K562 (cell line): ENCODE measurements around the gene TAAR8. TPM values are rescaled to one million over a fixed set of nuclear protein-coding genes. Genes with fewer than 3 reads are reported as not detected.

Experiments
- ATF6 ChIP-seq: sonication (generic); formaldehyde crosslinking; IDR thresholded peaks from 2 replicates; pipeline ENCODE4 v1.4.0; 2020; ENCODE audit warnings: mild to moderate bottlenecking, missing genetic modification reagents
- BACH1 ChIP-seq: fragments of 200-800 bp; sonication (Bioruptor generic); IDR thresholded peaks from 2 replicates; pipeline ENCODE4 v1.6.1; 2016; ENCODE audit warnings: missing genetic modification characterization, missing compliant biosample characterization
- BRD9 ChIP-seq: fragments of 450-650 bp; IDR thresholded peaks from 2 replicates; pipeline ENCODE4 v1.6.1; 2018; ENCODE audit warnings: low read depth; ENCODE audit not compliant: partially characterized antibody
- CBX8 ChIP-seq: fragments of 200-600 bp; sonication (generic); IDR thresholded peaks from 2 replicates; pipeline ENCODE4 v1.6.1; 2012; ENCODE audit warnings: borderline replicate concordance, mixed run types, low read depth, mild to moderate bottlenecking, moderate library complexity, mixed read lengths, low read length, control low read depth, inconsistent platforms; ENCODE audit not compliant: poor library complexity, severe bottlenecking; ENCODE audit errors: extremely low read depth
- DACH1 ChIP-seq: fragments of 450-650 bp; IDR thresholded peaks from 2 replicates; pipeline ENCODE4 v1.6.1; 2018; ENCODE audit not compliant: partially characterized antibody
- PML ChIP-seq: IDR thresholded peaks from 2 replicates; pipeline ENCODE4 v1.6.1; 2012; ENCODE audit warnings: low read length, inconsistent platforms
- TFAM ChIP-seq: fragments of 250-450 bp; sonication (Bioruptor Pico); conservative IDR thresholded peaks from 2 replicates; pipeline ENCODE4 v1.5.0; 2021; ENCODE audit warnings: mild to moderate bottlenecking, moderate library complexity
- YY1 ChIP-seq, 3 experiments: IDR thresholded peaks; 2 replicates each; pipeline ENCODE4 v1.6.1; 2011; ENCODE audit warnings: low read length in 2 of 3, mild to moderate bottlenecking in 2 of 3, moderate library complexity in 2 of 3, borderline replicate concordance in 1 of 3, control low read depth in 1 of 3, low read depth in 1 of 3; ENCODE audit not compliant: insufficient read depth in 3 of 3, insufficient replicate concordance in 2 of 3, control insufficient read depth in 1 of 3, insufficient read length in 1 of 3; ENCODE audit errors: extremely low read depth in 1 of 3
- ZNF586 ChIP-seq: fragments of 450-650 bp; formaldehyde crosslinking; conservative IDR thresholded peaks from 2 replicates; pipeline ENCODE4 v1.4.0; 2020; ENCODE audit warnings: mild to moderate bottlenecking, moderate library complexity
- polyA plus RNA-seq, 8 experiments: library from polyadenylated mRNA; depleted of rRNA in 4 of 8; stranded (reverse) in 5 of 8; unstranded in 3 of 8; fragments of >200 nt; fragmentation: Nextera tagmentation in 2 of 8; fragmentation: Illumina TruSeq in 1 of 8; extraction: Ambion mirVana in 2 of 8; extraction: Trizol in 1 of 8; gene quantifications; 2 replicates each; pipeline versions ENCODE4 v1.2.1 to v1.2.3, GENCODE V29; 2011 to 2014; ENCODE audit warnings: inconsistent platforms in 1 of 8, missing spikeins in 1 of 8
- total RNA-seq, 7 experiments: library from RNA; depleted of rRNA in 6 of 7; stranded (reverse); fragments of >200 nt in 6 of 7; fragmentation: Illumina TruSeq in 2 of 7; extraction: Trizol in 2 of 7; gene quantifications; 2 replicates each; pipeline versions ENCODE4 v1.2.1 to v1.2.3, GENCODE V29; 2011 to 2021; ENCODE audit warnings: low replicate concordance in 1 of 7
- TF ChIP-seq, protein P1 (sequence below): fragments of 200-600 bp; sonication (generic); IDR thresholded peaks from one replicate; pipeline ENCODE4 v1.6.1; 2012; ENCODE audit warnings: mild to moderate bottlenecking, low read depth, low read length, inconsistent platforms

Gene TAAR8
- total and polyA plus RNA-seq, 9 of the 15 experiments (the other 6 are each of a cell fraction or from before 2014, with no cell fraction given) = not detected

DNA sequence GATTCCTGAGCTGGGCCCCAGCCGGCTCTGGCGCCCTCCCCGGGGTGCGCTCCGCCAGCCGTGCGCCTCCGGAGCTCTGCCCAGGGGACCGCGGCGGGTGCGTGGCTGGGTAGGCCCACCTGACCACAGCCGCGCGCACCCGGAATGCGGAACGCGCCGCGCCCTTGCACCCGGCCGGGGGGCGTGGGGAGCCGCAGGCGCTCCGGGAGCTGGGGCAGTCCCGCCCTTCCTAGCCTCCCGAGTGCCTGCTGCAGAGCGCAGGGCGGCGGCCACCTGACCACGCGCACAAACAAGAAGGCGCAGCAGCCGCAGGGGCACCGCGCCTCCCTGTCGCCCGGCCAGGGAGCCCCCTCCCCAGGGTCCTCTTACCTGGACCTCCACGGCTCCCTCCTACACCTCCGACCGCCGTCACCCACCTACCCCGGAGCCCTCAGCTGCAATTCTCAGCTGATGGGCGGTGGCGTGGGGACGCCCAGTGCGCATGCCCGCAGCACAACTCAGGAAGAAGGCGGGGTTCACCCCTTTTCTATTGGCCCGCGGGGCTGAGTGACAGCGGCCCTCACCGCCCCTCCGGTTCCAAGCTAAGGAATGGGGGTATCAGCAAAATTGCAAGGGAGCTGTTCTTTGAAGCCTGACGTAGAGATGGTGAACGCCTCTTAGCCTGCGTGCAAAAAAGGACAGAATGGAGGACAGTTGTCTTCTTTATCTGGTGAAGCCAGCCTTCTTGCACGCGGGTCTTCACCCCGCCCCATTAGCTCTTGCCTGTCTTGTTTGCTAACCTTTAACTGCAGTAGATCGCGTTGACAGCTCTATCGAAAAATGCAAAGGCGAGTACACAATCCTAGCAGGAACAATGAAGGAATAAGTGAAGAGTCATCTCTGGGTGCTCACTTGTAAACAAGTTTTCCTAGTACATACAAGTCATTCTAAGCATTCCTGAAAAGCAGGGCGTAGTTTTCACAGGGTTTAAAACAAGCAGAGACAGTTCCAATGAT is 39.5 kb upstream of the TAAR8 start, which contains the start of gene STX7 (continued):
- peak in 1 of 3 experiments; percentile 43 for TF ChIP-seq YY1 (IDR thresholded peaks at IDR 0.05; ENCODE audit: borderline replicate concordance in 1 of 3, control insufficient read depth in 1 of 3, extremely low read depth in 1 of 3, insufficient read depth in 3 of 3, insufficient read length in 1 of 3, insufficient replicate concordance in 2 of 3, low read depth in 1 of 3, low read length in 2 of 3)
- no peak for TF ChIP-seq BRD9
- TF ChIP-seq DACH1 = peak; percentile 90
- TF ChIP-seq ATF6 (CRISPR knock-in tag) = 0 out of 2 replicates have a peak, but pooled peaks have one; percentile 19
- no peak for TF ChIP-seq TFAM (CRISPR knock-in tag)
- no peak for TF ChIP-seq ZNF586 (CRISPR knock-in tag)
- no peak for TF ChIP-seq CBX8
- TF ChIP-seq PML = peak; percentile 24
- TF ChIP-seq BACH1 (tag) = no peak
- TF ChIP-seq, protein P1, sequence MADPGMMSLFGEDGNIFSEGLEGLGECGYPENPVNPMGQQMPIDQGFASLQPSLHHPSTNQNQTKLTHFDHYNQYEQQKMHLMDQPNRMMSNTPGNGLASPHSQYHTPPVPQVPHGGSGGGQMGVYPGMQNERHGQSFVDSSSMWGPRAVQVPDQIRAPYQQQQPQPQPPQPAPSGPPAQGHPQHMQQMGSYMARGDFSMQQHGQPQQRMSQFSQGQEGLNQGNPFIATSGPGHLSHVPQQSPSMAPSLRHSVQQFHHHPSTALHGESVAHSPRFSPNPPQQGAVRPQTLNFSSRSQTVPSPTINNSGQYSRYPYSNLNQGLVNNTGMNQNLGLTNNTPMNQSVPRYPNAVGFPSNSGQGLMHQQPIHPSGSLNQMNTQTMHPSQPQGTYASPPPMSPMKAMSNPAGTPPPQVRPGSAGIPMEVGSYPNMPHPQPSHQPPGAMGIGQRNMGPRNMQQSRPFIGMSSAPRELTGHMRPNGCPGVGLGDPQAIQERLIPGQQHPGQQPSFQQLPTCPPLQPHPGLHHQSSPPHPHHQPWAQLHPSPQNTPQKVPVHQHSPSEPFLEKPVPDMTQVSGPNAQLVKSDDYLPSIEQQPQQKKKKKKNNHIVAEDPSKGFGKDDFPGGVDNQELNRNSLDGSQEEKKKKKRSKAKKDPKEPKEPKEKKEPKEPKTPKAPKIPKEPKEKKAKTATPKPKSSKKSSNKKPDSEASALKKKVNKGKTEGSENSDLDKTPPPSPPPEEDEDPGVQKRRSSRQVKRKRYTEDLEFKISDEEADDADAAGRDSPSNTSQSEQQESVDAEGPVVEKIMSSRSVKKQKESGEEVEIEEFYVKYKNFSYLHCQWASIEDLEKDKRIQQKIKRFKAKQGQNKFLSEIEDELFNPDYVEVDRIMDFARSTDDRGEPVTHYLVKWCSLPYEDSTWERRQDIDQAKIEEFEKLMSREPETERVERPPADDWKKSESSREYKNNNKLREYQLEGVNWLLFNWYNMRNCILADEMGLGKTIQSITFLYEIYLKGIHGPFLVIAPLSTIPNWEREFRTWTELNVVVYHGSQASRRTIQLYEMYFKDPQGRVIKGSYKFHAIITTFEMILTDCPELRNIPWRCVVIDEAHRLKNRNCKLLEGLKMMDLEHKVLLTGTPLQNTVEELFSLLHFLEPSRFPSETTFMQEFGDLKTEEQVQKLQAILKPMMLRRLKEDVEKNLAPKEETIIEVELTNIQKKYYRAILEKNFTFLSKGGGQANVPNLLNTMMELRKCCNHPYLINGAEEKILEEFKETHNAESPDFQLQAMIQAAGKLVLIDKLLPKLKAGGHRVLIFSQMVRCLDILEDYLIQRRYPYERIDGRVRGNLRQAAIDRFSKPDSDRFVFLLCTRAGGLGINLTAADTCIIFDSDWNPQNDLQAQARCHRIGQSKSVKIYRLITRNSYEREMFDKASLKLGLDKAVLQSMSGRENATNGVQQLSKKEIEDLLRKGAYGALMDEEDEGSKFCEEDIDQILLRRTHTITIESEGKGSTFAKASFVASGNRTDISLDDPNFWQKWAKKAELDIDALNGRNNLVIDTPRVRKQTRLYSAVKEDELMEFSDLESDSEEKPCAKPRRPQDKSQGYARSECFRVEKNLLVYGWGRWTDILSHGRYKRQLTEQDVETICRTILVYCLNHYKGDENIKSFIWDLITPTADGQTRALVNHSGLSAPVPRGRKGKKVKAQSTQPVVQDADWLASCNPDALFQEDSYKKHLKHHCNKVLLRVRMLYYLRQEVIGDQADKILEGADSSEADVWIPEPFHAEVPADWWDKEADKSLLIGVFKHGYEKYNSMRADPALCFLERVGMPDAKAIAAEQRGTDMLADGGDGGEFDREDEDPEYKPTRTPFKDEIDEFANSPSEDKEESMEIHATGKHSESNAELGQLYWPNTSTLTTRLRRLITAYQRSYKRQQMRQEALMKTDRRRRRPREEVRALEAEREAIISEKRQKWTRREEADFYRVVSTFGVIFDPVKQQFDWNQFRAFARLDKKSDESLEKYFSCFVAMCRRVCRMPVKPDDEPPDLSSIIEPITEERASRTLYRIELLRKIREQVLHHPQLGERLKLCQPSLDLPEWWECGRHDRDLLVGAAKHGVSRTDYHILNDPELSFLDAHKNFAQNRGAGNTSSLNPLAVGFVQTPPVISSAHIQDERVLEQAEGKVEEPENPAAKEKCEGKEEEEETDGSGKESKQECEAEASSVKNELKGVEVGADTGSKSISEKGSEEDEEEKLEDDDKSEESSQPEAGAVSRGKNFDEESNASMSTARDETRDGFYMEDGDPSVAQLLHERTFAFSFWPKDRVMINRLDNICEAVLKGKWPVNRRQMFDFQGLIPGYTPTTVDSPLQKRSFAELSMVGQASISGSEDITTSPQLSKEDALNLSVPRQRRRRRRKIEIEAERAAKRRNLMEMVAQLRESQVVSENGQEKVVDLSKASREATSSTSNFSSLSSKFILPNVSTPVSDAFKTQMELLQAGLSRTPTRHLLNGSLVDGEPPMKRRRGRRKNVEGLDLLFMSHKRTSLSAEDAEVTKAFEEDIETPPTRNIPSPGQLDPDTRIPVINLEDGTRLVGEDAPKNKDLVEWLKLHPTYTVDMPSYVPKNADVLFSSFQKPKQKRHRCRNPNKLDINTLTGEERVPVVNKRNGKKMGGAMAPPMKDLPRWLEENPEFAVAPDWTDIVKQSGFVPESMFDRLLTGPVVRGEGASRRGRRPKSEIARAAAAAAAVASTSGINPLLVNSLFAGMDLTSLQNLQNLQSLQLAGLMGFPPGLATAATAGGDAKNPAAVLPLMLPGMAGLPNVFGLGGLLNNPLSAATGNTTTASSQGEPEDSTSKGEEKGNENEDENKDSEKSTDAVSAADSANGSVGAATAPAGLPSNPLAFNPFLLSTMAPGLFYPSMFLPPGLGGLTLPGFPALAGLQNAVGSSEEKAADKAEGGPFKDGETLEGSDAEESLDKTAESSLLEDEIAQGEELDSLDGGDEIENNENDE = no peak
